GM21515 (cell line): ENCODE results near the gene NCOR1.

Experiments
- ATAC-seq: cut with Tn5 transposase; IDR thresholded peaks from one replicate; pipeline ENCODE4 v1.9.1; 2021; ENCODE audit not compliant: unreplicated experiment

NCOR1 gene

GRCh38 chr17:16037636-16038035, 177.7 kb downstream of the NCOR1 start:
- no peak for ATAC-seq

GRCh38 chr17:16036261-16036660, 179.1 kb downstream of the NCOR1 start:
- no peak for ATAC-seq

- no peak for ATAC-seq
Observed at GRCh38 chr17:16033729-16034349, 181.5 kb downstream of the NCOR1 start.

GRCh38 chr17:16027708-16028584, 187.4 kb downstream of the NCOR1 start:
- peak; percentile 65 for ATAC-seq

GRCh38 chr17:16026895-16027294, 188.4 kb downstream of the NCOR1 start:
- no peak for ATAC-seq

GRCh38 chr17:16025202-16025601, 190.1 kb downstream of the NCOR1 start:
- ATAC-seq = no peak

GRCh38 chr17:16023881-16024280, 191.5 kb downstream of the NCOR1 start:
- ATAC-seq = no peak

GRCh38 chr17:16019347-16019746, 196.0 kb downstream of the NCOR1 start:
- no peak for ATAC-seq

- no peak for ATAC-seq
Observed at GRCh38 chr17:16013943-16014407, 201.4 kb downstream of the NCOR1 start.

GRCh38 chr17:16007439-16007838, 207.9 kb downstream of the NCOR1 start:
- no peak for ATAC-seq

- no peak for ATAC-seq
Observed at GRCh38 chr17:16005636-16006035, 209.7 kb downstream of the NCOR1 start.

GRCh38 chr17:16003841-16004240, 211.5 kb downstream of the NCOR1 start:
- ATAC-seq = no peak

- no peak for ATAC-seq
Observed at GRCh38 chr17:16002708-16003260, 212.6 kb downstream of the NCOR1 start.

- ATAC-seq = no peak
Observed at GRCh38 chr17:16001226-16001897, 214.0 kb downstream of the NCOR1 start.

GRCh38 chr17:15999974-16000827, 215.1 kb downstream of the NCOR1 start:
- peak; percentile 28 for ATAC-seq

GRCh38 chr17:15999141-15999973, 216.0 kb downstream of the NCOR1 start, which contains the start of the genes TTC19 and ZSWIM7:
TSS of gene TTC19 (plus strand) at chr17:15999824. CDS start at chr17:15999849, 25 bp downstream.
TSS of gene ZSWIM7 (minus strand) at chr17:15999704. CDS start at chr17:15999594, 110 bp downstream.
- ATAC-seq = peak; percentile 90

- ATAC-seq = no peak
Observed at GRCh38 chr17:15998031-15998562, 217.2 kb downstream of the NCOR1 start.

- no peak for ATAC-seq
Observed at GRCh38 chr17:15996322-15996721, 219.0 kb downstream of the NCOR1 start.
